ENCODE results near the gene PDCD7. TPM values are rescaled to one million over a fixed set of nuclear protein-coding genes. Genes with fewer than 3 reads are reported as not detected.

PDCD7 gene
- total and polyA plus RNA-seq, 2 of the 4 experiments (the other 2 are of a cell fraction), result 4.7 to 12.3 TPM

- Histone ChIP-seq H3K4me1 (ENCODE audit: control insufficient read depth, insufficient read depth, low read length) (peaks cover 5% of the 10 kb centered on the region; the same call in 1 of the 2 replicates), H3K27me3 (ENCODE audit: control insufficient read depth, insufficient read depth, low read length) (peaks cover 35% of the 10 kb centered on the region), H3K4me2 (ENCODE audit: low read depth, low read length) (no peak overlapping the region), H3K23ac (ENCODE audit: low read depth, low read length) (no peak overlapping the region), H3K9me1 (ENCODE audit: insufficient read depth, low read length) (no peaks in the 10 kb centered on the region), H2AK9ac (replicated peaks; ENCODE audit: low read depth, low read length, poor library complexity) (no peak overlapping the region), H3K9ac (ENCODE audit: low read depth, low read length) (no peak overlapping the region), H4K91ac (ENCODE audit: insufficient read depth, low read depth, low read length) (no peak overlapping the region), H4K5ac (ENCODE audit: low read depth, low read length) (no peak overlapping the region), H2AK5ac (ENCODE audit: low read depth, low read length) (no peak overlapping the region; the same call in 1 of the 2 replicates), H3K18ac (ENCODE audit: low read depth, low read length) (no peak overlapping the region), H2AFZ (replicated peaks; ENCODE audit: low read length, poor library complexity) (peak overlapping the region; percentile 72), H2BK120ac (ENCODE audit: low read depth, low read length) (no peak overlapping the region), H3K27ac (ENCODE audit: insufficient read depth, low read length) (no peak overlapping the region), H3K79me1 (ENCODE audit: low read depth in 1 of 2, low read length in 2 of 2) (no peaks in the 10 kb centered on the region), H3K4ac (ENCODE audit: low read depth, low read length) (no peak overlapping the region), H3K9me3 (ENCODE audit: control insufficient read depth, insufficient read depth, low read length) (no peaks in the 10 kb centered on the region), H3K4me3 (ENCODE audit: insufficient read depth, low read depth, low read length) (no peak overlapping the region), H4K20me1 (ENCODE audit: insufficient read depth, low read length) (no peaks in the 10 kb centered on the region; the same call in none of the 2 replicates), H3K36me3 (ENCODE audit: control insufficient read depth, insufficient read depth, low read length) (no peaks in the 10 kb centered on the region), H3K14ac (replicated peaks; ENCODE audit: low read depth, low read length) (no peak overlapping the region), H2BK15ac (ENCODE audit: low read depth, low read length) (no peak overlapping the region), H2BK5ac (ENCODE audit: low read depth, low read length, poor library complexity, severe bottlenecking) (no peak overlapping the region), H3K56ac (ENCODE audit: extremely low read depth, insufficient read depth, low read length) (no peak overlapping the region), H2BK20ac (ENCODE audit: low read depth, low read length) (no peak overlapping the region), H4K8ac (ENCODE audit: low read depth in 2 of 2, low read length in 2 of 2) (no peak overlapping the region)
- TF ChIP-seq RAD21 (IDR thresholded peaks at IDR 0.05; ENCODE audit: low read length), result peak; percentile 27; the same call in 1 of the 2 replicates
- TF ChIP-seq SMC3 (IDR thresholded peaks at IDR 0.05; ENCODE audit: low read depth, low read length), result peak; percentile 17; the same call in 1 of the 2 replicates
- peak; percentile 13; the same call in 1 of the 2 replicates for TF ChIP-seq CTCF (conservative IDR thresholded peaks at IDR 0.05; ENCODE audit: low read depth, low read length)
- no peak for TF ChIP-seq POLR2A (IDR thresholded peaks at IDR 0.05; ENCODE audit: low read depth, low read length)
- TF ChIP-seq CHD1 (IDR thresholded peaks at IDR 0.05; ENCODE audit: low read depth, low read length), result no peak
- BruUV-seq (replicated peaks), result no TSS peak
- ATAC-seq (ENCODE audit: low read depth) (no peak), DNase-seq (no peak)
- POLR2A ChIA-PET (ENCODE audit: unreplicated experiment), result no interaction called here
- intact Hi-C loops (cut with micrococcal nuclease) (no loop called here), in situ Hi-C loops (cut with MboI; ENCODE audit: low sequenced_read_pairs) (no loop called here), dilution Hi-C loops (cut with HindIII; ENCODE audit: low sequenced_read_pairs, unreplicated experiment) (no loop called here)
- CTCF ChIA-PET, result interaction anchor here (0.8 kb wide), 1 partner anchor 23 kb away, joined by 3 read pairs; no protein-coding TSS in a partner anchor
- WGBS, 2 experiments (ENCODE audit: extremely low coverage in 2 of 2, insufficient read length in 1 of 2), result 46% methylated on average over 13 of the region's 24 CpGs; no CpG with 5 or more reads in 1 of the 2 experiments
These were observed 55.6 kb downstream of the PDCD7 start for GRCh38 chr15:65077981-65078352.
